GM13977 (cell line): ENCODE data around the gene TOR4A.

Experiments
- DNase-seq: peaks from one replicate; pipeline ENCODE4 v3.0.0; 2012; ENCODE audit warnings: low spot score
- in situ Hi-C: fragments of 300-500 bp; cut with MboI; formaldehyde crosslinking; loops from one replicate; pipeline ENCODE4 v1.12.0; 2022; ENCODE audit warnings: low sequenced_read_pairs, low pct_unique_long_range_greater_than_20kb, mixed read lengths, inconsistent platforms; ENCODE audit not compliant: unreplicated experiment
- TF ChIP-seq, protein P1 (sequence below): IDR thresholded peaks from 2 replicates; pipeline ENCODE4 v1.5.1; 2012; ENCODE audit warnings: mild to moderate bottlenecking, control low read depth; ENCODE audit not compliant: insufficient read depth; ENCODE audit errors: extremely low read depth, missing control alignments

TOR4A gene

GRCh38 chr9:137264067-137264466 lies 13.5 kb upstream of the TOR4A start:
- in situ Hi-C loops, result no loop called here

GRCh38 chr9:137265496-137266161 lies 11.9 kb upstream of the TOR4A start:
- in situ Hi-C loops, result no loop called here
- DNase-seq, result no peak
- TF ChIP-seq, protein P1, sequence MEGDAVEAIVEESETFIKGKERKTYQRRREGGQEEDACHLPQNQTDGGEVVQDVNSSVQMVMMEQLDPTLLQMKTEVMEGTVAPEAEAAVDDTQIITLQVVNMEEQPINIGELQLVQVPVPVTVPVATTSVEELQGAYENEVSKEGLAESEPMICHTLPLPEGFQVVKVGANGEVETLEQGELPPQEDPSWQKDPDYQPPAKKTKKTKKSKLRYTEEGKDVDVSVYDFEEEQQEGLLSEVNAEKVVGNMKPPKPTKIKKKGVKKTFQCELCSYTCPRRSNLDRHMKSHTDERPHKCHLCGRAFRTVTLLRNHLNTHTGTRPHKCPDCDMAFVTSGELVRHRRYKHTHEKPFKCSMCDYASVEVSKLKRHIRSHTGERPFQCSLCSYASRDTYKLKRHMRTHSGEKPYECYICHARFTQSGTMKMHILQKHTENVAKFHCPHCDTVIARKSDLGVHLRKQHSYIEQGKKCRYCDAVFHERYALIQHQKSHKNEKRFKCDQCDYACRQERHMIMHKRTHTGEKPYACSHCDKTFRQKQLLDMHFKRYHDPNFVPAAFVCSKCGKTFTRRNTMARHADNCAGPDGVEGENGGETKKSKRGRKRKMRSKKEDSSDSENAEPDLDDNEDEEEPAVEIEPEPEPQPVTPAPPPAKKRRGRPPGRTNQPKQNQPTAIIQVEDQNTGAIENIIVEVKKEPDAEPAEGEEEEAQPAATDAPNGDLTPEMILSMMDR, result no peak

More at GRCh38 chr9:137264067-137264466, 13.5 kb upstream of the TOR4A start:
- DNase-seq, result no peak
- TF ChIP-seq, protein P1, result no peak

- DNase-seq, result no peak
- in situ Hi-C loops, result no loop called here
- TF ChIP-seq, protein P1, result no peak
Measured at GRCh38 chr9:137266162-137266527, 11.4 kb upstream of the TOR4A start.

DNA sequence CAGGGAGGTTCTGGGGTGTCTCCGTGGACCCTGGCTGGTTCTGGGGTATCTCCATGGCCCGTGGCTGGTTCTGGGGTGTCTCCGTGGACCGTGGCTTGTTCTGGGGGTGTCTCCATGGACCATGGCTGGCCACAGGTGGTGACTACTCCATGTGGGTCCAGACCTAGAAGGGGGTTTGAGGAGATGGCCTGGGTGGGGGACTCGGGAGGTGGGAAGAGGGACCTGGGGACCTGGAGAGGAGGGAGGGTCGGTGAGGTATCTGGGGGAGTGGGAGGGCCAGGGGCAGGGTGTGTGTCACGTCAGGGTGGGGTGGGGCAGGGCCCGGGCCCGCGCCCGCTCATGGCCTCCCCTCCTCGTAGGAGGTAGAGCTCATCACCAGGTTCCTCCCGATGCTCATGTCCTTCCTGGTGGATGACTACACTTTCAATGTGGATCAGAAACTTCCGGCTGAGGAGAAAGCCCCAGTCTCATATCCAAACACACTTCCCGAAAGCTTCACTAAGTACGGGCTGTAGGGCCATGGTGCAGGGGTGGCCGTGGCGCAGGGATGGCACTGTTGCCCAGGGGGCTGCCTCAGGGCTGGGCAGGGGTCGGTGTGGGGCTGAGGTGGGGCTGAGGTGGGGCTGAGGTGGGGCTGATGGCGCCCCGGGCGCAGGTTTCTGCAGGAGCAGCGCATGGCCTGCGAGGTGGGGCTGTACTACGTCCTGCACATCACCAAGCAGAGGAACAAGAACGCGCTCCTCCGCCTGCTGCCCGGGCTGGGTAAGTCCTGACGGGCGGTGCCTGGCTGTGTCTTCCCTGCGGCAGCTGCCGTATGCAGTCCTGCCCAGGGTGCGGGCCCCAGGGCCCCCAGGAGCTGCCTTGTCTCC lies 10.7 kb upstream of the TOR4A start:
- in situ Hi-C loops, result no loop called here
- DNase-seq, result no peak
- TF ChIP-seq, protein P1, result no peak

GRCh38 chr9:137267933-137268355 lies 9.6 kb upstream of the TOR4A start:
- TF ChIP-seq, protein P1, result no peak
- in situ Hi-C loops, result no loop called here
- no peak for DNase-seq

- no peak for DNase-seq
- in situ Hi-C loops, result no loop called here
- TF ChIP-seq, protein P1, result no peak
Measured at GRCh38 chr9:137268538-137269201, 8.9 kb upstream of the TOR4A start.
